Measurements from ENCODE around the gene MRPS2.

- TF ChIP-seq BHLHE40 (IDR thresholded peaks at IDR 0.05; ENCODE audit: borderline replicate concordance in 1 of 2, low read depth in 2 of 2, low read length in 1 of 2) (no peak), USF1 (IDR thresholded peaks at IDR 0.05; ENCODE audit: borderline replicate concordance, extremely low read length, insufficient read depth, low read depth, low read length) (no peak), NR2C2 (IDR thresholded peaks at IDR 0.05; ENCODE audit: borderline replicate concordance, control insufficient read depth, insufficient read length, low read depth) (no peak), REST (IDR thresholded peaks at IDR 0.05; ENCODE audit: low read depth, low read length) (no peak), CTCF (IDR thresholded peaks at IDR 0.05 in 2 of 3, conservative IDR thresholded peaks at IDR 0.05 in 1 of 3; ENCODE audit: control insufficient read depth in 2 of 3, extremely low read depth in 1 of 3, insufficient read depth in 1 of 3, low read depth in 3 of 3, low read length in 3 of 3) (no peak), ESRRA (IDR thresholded peaks at IDR 0.05; ENCODE audit: low read length) (no peak)
Observed at GRCh38 chr9:135485832-135486231, 14.7 kb upstream of the MRPS2 start.

Measured in GM12878 (cell line).